Endothelial cell of umbilical vein (primary cell): ENCODE data around the gene CUL7. TPM values are rescaled to one million over a fixed set of nuclear protein-coding genes. Genes with fewer than 3 reads are reported as not detected.

ENCODE experiments used
- BruUV-seq: library from RNA; stranded (reverse); fragments of 400-500 nt; replicated peaks from 2 replicates; lab custom pipeline; 2021; lab: Mats Ljungman, UMichigan
- CTCF ChIA-PET: fragments of 300-600, 350-600 bp; sonication (Branson Sonifier 250); formaldehyde crosslinking; loops from one replicate; lab custom pipeline; 2021; ENCODE audit warnings: antibody characterized with exemption, inconsistent platforms; lab: Charles Lee
- POLR2A ChIA-PET: fragments of 300-600, 350-600 bp; sonication (Branson Sonifier 250); formaldehyde crosslinking; loops from one replicate; lab custom pipeline; 2021; ENCODE audit warnings: antibody characterized with exemption, inconsistent platforms; lab: Charles Lee
- DNase-seq: peaks from one replicate; pipeline ENCODE4 v3.0.0-alpha.2; 2011; ENCODE audit warnings: low read depth, low spot score
- FAIRE-seq: peaks from 2 replicates; lab custom pipeline; 2011; peaks lifted over from hg19 to GRCh38; lab: Jason Lieb, UNC
- H2AFZ ChIP-seq: 2 replicates; pipeline ENCODE4 v1.6.0; 2012; ENCODE audit warnings: low read depth, low read length, control low read depth, inconsistent platforms
- H3K27ac ChIP-seq: 2 replicates; pipeline ENCODE4 v1.5.1; 2011; ENCODE audit warnings: low read depth, mild to moderate bottlenecking, control low read depth, low read length, moderate library complexity; ENCODE audit not compliant: insufficient read depth
- H3K27me3 ChIP-seq, 2 experiments: 2 replicates each; pipeline versions ENCODE4 v1.6.0 to v1.6.1; 2011; ENCODE audit warnings: low read length in 2 of 2, mixed read lengths in 1 of 2; ENCODE audit not compliant: control insufficient read depth in 2 of 2, insufficient read depth in 2 of 2
- H3K36me3 ChIP-seq, 2 experiments: 2 replicates in 1 of 2; 3 replicates in 1 of 2; pipeline ENCODE4 v1.5.1; 2011; ENCODE audit warnings: low read length in 2 of 2, mild to moderate bottlenecking in 1 of 2, moderate library complexity in 1 of 2; ENCODE audit not compliant: control insufficient read depth in 2 of 2, insufficient read depth in 2 of 2; ENCODE audit errors: extremely low read depth in 1 of 2
- H3K4me1 ChIP-seq: 3 replicates; pipeline ENCODE4 v1.5.1; 2011; ENCODE audit warnings: mild to moderate bottlenecking, low read length; ENCODE audit not compliant: control insufficient read depth, insufficient read depth; ENCODE audit errors: extremely low read depth
- H3K4me2 ChIP-seq: 2 replicates; pipeline ENCODE4 v1.6.1; 2011; ENCODE audit warnings: low read length, control low read depth, mixed read lengths; ENCODE audit not compliant: insufficient read depth
- H3K4me3 ChIP-seq, 3 experiments: fragments of 200-600 bp in 1 of 3; sonication (generic), shearing (Covaris generic) in 1 of 3; replicated peaks in 1 of 3; 2 replicates each; pipeline ENCODE4 v1.5.1; 2011 to 2016; ENCODE audit warnings: control low read depth in 3 of 3, low read length in 3 of 3, mild to moderate bottlenecking in 2 of 3, inconsistent platforms in 1 of 3, low read depth in 1 of 3, moderate library complexity in 1 of 3; ENCODE audit not compliant: insufficient read depth in 1 of 3
- H3K79me2 ChIP-seq: 2 replicates; pipeline ENCODE4 v1.6.0; 2012; ENCODE audit warnings: low read length, inconsistent platforms; ENCODE audit not compliant: control insufficient read depth, insufficient read depth
- H3K9ac ChIP-seq: replicated peaks from 2 replicates; pipeline ENCODE3; 2011; ENCODE audit warnings: low read length, control low read depth; ENCODE audit not compliant: insufficient read depth; ENCODE audit errors: extremely low read depth
- H3K9me1 ChIP-seq: replicated peaks from 3 replicates; pipeline ENCODE4 v1.6.0; 2011; ENCODE audit warnings: mild to moderate bottlenecking, low read length; ENCODE audit not compliant: control insufficient read depth, insufficient read depth; ENCODE audit errors: extremely low read depth
- H3K9me3 ChIP-seq: replicated peaks from 2 replicates; pipeline ENCODE4 v1.5.1; 2012; ENCODE audit warnings: low read length, inconsistent platforms; ENCODE audit not compliant: control insufficient read depth, insufficient read depth
- H4K20me1 ChIP-seq: replicated peaks from 2 replicates; pipeline ENCODE3; 2011; ENCODE audit warnings: mild to moderate bottlenecking, low read length; ENCODE audit not compliant: control insufficient read depth, insufficient read depth; ENCODE audit errors: extremely low read depth
- EZH2 ChIP-seq: IDR thresholded peaks from 2 replicates; pipeline ENCODE4 v1.6.1; 2012; ENCODE audit warnings: borderline replicate concordance, low read depth, mild to moderate bottlenecking, moderate library complexity, low read length, inconsistent platforms; ENCODE audit not compliant: severe bottlenecking
- FOS ChIP-seq: IDR thresholded peaks from 2 replicates; pipeline ENCODE4 v1.6.1; 2011; ENCODE audit warnings: mild to moderate bottlenecking, low read length, moderate library complexity, borderline replicate concordance; ENCODE audit not compliant: insufficient read depth
- GATA2 ChIP-seq: IDR thresholded peaks from 2 replicates; pipeline ENCODE4 v1.7.0; 2011; ENCODE audit warnings: low read depth, mild to moderate bottlenecking, moderate library complexity, mixed read lengths, low read length; ENCODE audit not compliant: insufficient read length, insufficient read depth
- JUN ChIP-seq: IDR thresholded peaks from 2 replicates; pipeline ENCODE4 v1.6.1; 2011; ENCODE audit warnings: borderline replicate concordance, low read depth; ENCODE audit not compliant: insufficient read length, insufficient read depth
- MYC ChIP-seq: IDR thresholded peaks from one replicate; pipeline ENCODE4 v1.6.1; 2011; ENCODE audit warnings: mild to moderate bottlenecking, low read depth, low read length
- POLR2A ChIP-seq: IDR thresholded peaks from 2 replicates; pipeline ENCODE4 v1.6.1; 2012; ENCODE audit warnings: low read depth, mild to moderate bottlenecking, control low read depth, low read length
- POLR2AphosphoS5 ChIP-seq: IDR thresholded peaks from 2 replicates; pipeline ENCODE4 v1.6.1; 2012; ENCODE audit warnings: low read depth, mild to moderate bottlenecking, control low read depth, low read length, moderate library complexity; ENCODE audit not compliant: insufficient read depth
- dilution Hi-C: fragments of 300-500 bp; cut with MboI; formaldehyde crosslinking; loops from one replicate; pipeline ENCODE4 v1.15.0; 2019; ENCODE audit warnings: low sequenced_read_pairs; ENCODE audit not compliant: extremely low pct_ligation_motif_present
- intact Hi-C: fragments of 100-400 bp; cut with micrococcal nuclease; formaldehyde crosslinking; loops from one replicate; pipeline ENCODE4 v1.10.0; 2022
- polyA plus RNA-seq, 4 experiments: library from polyadenylated mRNA; depleted of rRNA in 3 of 4; stranded (reverse) in 3 of 4; unstranded in 1 of 4; fragments of >200 nt; gene quantifications; 2 replicates each; pipeline versions ENCODE4 v1.2.1 to v1.2.3, GENCODE V29; 2011 to 2012; ENCODE audit warnings: missing spikeins in 1 of 4
- total RNA-seq: library from RNA; stranded (reverse); gene quantifications from 2 replicates; pipeline ENCODE4 v1.2.3, GENCODE V29; 2021
- TF ChIP-seq, protein P1 (sequence below): IDR thresholded peaks from 2 replicates; pipeline ENCODE4 v1.6.1; 2011; ENCODE audit not compliant: insufficient read depth, insufficient read length
- TF ChIP-seq, protein P2 (sequence below), 2 donors: IDR thresholded peaks; 1 replicate in 1 of 2; 2 replicates in 1 of 2; pipeline ENCODE4 v1.5.1; 2011; ENCODE audit warnings: low read length in 2 of 2, mild to moderate bottlenecking in 2 of 2, moderate library complexity in 2 of 2, control low read depth in 1 of 2, inconsistent platforms in 1 of 2, low read depth in 1 of 2; ENCODE audit not compliant: insufficient read depth in 1 of 2; ENCODE audit errors: extremely low read depth in 1 of 2

The CUL7 gene
- total and polyA plus RNA-seq, 2 donors (not counting 3 experiments of a cell fraction or from before 2014, with no cell fraction given) = 29.4 to 33.7 TPM

DNA sequence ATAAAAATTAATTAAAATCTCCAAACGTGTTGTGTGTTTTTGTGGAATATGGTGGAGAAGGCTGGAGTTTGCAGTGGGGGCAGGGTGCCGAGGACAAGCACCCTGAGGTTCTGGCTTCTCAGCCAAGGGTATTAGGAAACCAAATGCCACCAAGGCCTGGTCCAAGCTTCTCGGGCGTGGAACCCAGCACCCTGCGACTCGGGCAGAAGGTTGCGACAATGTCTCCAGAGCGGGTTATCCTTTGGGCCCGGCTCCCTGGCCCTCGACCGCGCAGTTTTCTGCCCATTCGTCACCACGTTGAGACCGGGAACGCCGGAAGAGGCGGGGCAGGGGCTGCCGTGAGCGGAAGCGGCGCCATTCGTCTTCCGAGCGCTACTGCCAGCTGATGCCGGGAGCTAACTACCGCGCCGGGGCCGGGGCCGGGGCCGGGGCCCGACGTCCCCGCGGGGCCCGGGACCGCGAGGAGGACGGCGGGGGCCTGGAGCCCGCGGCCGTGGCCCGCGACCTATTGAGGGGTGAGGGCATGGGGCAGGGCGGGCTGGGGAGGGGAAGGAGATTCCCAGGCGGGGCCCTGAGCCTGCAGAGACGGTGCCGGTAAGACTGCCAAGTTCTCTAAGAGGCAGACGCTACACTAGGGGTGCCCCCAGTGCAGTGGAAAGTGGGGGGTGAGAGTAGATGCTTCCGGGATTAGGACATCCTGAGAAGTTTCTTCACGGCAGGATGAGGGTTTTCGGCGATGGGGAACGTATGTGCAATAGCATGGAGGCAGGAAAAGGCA, 32.2 kb downstream of the CUL7 start, which contains the start of gene RRP36:
Gene RRP36 (plus strand): TSS at position 354 of the 778 bp plus-strand sequence. CDS start 32 bp downstream, at position 386.
- H3K36me3 ChIP-seq = peaks cover 6 to 26% of the 10 kb centered on the region in 2 experiments
- peak within 1 kb of the TSS; percentile 74 to 98 (median 89) for H3K4me3 ChIP-seq
- DNase-seq (peak; percentile 67), FAIRE-seq (peak; percentile 93)
- BruUV-seq = no TSS peak
- H3K27ac ChIP-seq = peak within 1 kb of the TSS; percentile 58
- no peaks in the 10 kb centered on the region for H3K27me3 ChIP-seq
- no peaks in the 10 kb centered on the region for H3K9me3 ChIP-seq
- dilution Hi-C loops = no loop called here
- intact Hi-C loops = loop anchor here (1.0 to 2.0 kb wide), 2 partner anchors 31 to 38 kb away; partner anchors contain the start of genes CUL7, KLC4 and MRPL2
- H3K4me1 ChIP-seq = no peaks in the 10 kb centered on the region
- H3K4me2 ChIP-seq = peak within 1 kb of the TSS; percentile 41
- ChIA-PET CTCF (interaction anchor here (1.0 to 3.7 kb wide), 4 partner anchors 11 to 122 kb away, joined by 3 to 11 read pairs (median 8); partner anchors contain the start of genes CUL7 and PPP2R5D), POLR2A (interaction anchor here (0.6 to 1.7 kb wide), 4 partner anchors 12 to 38 kb away, joined by 3 to 7 read pairs (median 4); partner anchors contain the start of genes CUL7, KLC4 and MRPL2)
- no peaks in the 10 kb centered on the region for H4K20me1 ChIP-seq
- peak within 1 kb of the TSS; percentile 51 for H2AFZ ChIP-seq
- H3K9me1 ChIP-seq = no peaks in the 10 kb centered on the region
- peak within 1 kb of the TSS; percentile 82 for H3K9ac ChIP-seq
- H3K79me2 ChIP-seq = peaks cover 38% of the 10 kb centered on the region
- TF ChIP-seq POLR2AphosphoS5 (peak; percentile 90), MYC (no peak), EZH2 (no peak), FOS (no peak), POLR2A (peak; percentile 78), JUN (no peak), GATA2 (no peak)
- TF ChIP-seq, protein P1, sequence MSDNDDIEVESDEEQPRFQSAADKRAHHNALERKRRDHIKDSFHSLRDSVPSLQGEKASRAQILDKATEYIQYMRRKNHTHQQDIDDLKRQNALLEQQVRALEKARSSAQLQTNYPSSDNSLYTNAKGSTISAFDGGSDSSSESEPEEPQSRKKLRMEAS = peak; percentile 33
- TF ChIP-seq, protein P2, sequence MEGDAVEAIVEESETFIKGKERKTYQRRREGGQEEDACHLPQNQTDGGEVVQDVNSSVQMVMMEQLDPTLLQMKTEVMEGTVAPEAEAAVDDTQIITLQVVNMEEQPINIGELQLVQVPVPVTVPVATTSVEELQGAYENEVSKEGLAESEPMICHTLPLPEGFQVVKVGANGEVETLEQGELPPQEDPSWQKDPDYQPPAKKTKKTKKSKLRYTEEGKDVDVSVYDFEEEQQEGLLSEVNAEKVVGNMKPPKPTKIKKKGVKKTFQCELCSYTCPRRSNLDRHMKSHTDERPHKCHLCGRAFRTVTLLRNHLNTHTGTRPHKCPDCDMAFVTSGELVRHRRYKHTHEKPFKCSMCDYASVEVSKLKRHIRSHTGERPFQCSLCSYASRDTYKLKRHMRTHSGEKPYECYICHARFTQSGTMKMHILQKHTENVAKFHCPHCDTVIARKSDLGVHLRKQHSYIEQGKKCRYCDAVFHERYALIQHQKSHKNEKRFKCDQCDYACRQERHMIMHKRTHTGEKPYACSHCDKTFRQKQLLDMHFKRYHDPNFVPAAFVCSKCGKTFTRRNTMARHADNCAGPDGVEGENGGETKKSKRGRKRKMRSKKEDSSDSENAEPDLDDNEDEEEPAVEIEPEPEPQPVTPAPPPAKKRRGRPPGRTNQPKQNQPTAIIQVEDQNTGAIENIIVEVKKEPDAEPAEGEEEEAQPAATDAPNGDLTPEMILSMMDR (IDR thresholded peaks at IDR 0.05; ENCODE audit: extremely low read depth in 1 of 2, insufficient read depth in 1 of 2, low read depth in 1 of 2, low read length in 2 of 2) = no peak
